ENCODE results near the gene PLCXD1.
A peak's percentile ranks its signal among the peaks of the same experiment; 100 is the strongest.

The PLCXD1 gene

DNA sequence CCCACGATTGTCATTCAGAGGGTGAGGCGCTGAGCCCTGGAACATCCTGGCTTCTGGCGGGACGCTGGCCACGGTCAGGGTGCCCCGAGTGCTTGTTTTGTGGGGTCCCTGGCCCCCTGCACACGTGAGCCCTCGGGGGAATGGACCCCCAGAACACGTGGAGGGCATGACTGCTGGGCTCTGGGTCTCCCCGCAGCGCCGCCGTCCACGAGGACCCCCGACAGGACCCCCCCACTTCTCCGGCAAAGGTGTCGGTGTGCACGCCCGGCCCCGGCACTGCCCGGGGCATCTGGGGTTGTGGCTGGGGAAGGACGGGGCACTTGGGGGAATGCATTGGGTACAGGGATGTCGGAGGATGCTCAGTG, 51.3 kb downstream of the PLCXD1 start:
- Histone ChIP-seq H3K9me3 (ENCODE audit: severe bottlenecking) (no peaks in the 10 kb centered on the region), H3K27me3 (ENCODE audit: insufficient read depth, poor library complexity, severe bottlenecking) (peaks cover 18% of the 10 kb centered on the region), H3K36me3 (ENCODE audit: low read depth) (peaks cover 11% of the 10 kb centered on the region; the same call in 1 of the 2 replicates), H3K27ac (ENCODE audit: poor library complexity, severe bottlenecking) (no peak overlapping the region), H3K4me3 (ENCODE audit: severe bottlenecking) (no peak overlapping the region), H3K4me1 (ENCODE audit: insufficient read depth, poor library complexity, severe bottlenecking) (no peaks in the 10 kb centered on the region)
- peak; percentile 65 for DNase-seq (ENCODE audit: low spot score)
- no peak for ATAC-seq (ENCODE audit: low read depth)
- TF ChIP-seq, protein P1, sequence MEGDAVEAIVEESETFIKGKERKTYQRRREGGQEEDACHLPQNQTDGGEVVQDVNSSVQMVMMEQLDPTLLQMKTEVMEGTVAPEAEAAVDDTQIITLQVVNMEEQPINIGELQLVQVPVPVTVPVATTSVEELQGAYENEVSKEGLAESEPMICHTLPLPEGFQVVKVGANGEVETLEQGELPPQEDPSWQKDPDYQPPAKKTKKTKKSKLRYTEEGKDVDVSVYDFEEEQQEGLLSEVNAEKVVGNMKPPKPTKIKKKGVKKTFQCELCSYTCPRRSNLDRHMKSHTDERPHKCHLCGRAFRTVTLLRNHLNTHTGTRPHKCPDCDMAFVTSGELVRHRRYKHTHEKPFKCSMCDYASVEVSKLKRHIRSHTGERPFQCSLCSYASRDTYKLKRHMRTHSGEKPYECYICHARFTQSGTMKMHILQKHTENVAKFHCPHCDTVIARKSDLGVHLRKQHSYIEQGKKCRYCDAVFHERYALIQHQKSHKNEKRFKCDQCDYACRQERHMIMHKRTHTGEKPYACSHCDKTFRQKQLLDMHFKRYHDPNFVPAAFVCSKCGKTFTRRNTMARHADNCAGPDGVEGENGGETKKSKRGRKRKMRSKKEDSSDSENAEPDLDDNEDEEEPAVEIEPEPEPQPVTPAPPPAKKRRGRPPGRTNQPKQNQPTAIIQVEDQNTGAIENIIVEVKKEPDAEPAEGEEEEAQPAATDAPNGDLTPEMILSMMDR (IDR thresholded peaks at IDR 0.05; ENCODE audit: poor library complexity, severe bottlenecking) = no peak

DNA sequence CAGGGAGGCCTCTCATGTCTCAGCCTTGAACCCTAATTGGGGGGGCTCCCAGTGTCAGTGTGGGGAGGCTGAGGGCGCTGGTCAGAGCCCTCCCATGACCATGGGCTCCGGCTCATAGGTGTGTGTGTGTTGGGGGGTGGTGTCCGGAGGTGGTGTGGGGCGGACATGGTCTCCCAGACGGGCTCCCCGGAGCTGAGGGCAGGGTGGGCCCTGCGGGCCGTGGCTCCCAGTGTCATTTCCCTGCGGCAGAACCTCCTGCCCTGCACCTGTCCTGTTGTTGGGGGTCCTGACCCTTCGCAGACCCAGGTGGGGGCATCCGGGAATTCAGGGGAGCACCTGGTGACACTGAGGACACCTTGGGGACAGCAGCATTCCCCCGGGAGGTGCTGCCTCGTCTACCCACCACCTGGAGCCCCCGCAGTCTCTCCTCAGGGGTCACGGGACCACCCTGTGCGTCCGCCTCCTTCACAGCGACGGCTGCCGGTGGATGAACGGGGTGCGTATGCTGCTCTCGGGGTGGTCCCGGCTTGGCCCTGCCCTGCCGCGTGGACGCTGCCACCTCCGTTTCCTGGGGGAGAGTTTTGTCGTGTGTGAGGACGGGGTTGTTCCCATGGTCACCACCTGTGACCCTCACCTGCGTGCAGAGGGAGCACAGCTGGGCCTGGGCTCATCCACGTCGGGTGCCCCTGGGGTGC, 51.9 kb downstream of the PLCXD1 start:
- ATAC-seq (ENCODE audit: low read depth) (no peak), DNase-seq (ENCODE audit: low spot score) (peak; percentile 72)
- Histone ChIP-seq H3K9me3 (ENCODE audit: severe bottlenecking) (no peaks in the 10 kb centered on the region), H3K27me3 (ENCODE audit: insufficient read depth, poor library complexity, severe bottlenecking) (peaks cover 18% of the 10 kb centered on the region), H3K4me3 (ENCODE audit: severe bottlenecking) (no peak overlapping the region), H3K4me1 (ENCODE audit: insufficient read depth, poor library complexity, severe bottlenecking) (no peaks in the 10 kb centered on the region), H3K27ac (ENCODE audit: poor library complexity, severe bottlenecking) (no peak overlapping the region), H3K36me3 (ENCODE audit: low read depth) (peaks cover 11% of the 10 kb centered on the region; the same call in 1 of the 2 replicates)
- TF ChIP-seq, protein P1 (IDR thresholded peaks at IDR 0.05; ENCODE audit: poor library complexity, severe bottlenecking) = no peak

DNA sequence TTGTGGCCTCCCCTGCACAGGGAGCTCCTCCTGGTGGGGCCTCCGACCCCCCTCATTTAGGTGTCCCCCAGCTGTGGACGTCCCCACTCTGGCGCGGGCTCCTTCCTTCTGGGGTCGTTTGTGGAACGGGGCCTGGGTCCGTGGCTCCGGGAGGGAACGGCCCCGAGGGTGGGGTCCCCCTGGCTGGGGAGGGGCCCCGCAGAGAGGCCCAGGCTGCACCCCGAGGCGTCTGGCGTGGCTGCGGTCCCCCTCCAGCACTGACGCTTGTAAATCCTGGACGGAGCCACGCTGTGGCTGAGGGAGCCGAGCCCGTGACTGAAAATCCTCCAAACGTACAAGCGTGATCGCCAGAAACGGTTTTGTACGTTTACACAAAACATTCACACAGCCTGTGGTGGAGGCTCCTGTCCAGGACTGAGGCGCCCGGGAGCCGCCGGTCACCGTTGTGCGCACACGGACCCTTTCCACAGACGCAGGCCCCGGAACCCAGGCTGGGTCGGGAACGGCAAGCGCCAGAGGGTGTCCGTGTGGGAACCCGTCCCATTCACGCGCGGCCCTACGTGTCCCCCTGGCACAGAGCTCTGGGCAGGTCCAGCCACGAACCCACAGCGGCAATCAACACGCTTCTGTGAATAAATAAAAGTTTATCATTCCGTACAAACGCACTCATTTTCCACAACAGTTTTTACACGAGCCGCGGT, 52.6 kb downstream of the PLCXD1 start:
- H3K36me3 ChIP-seq (ENCODE audit: low read depth) = peaks cover 16% of the 10 kb centered on the region
- peaks cover 18% of the 10 kb centered on the region for H3K27me3 ChIP-seq (ENCODE audit: insufficient read depth, poor library complexity, severe bottlenecking)
- TF ChIP-seq, protein P1 (IDR thresholded peaks at IDR 0.05; ENCODE audit: poor library complexity, severe bottlenecking) = no peak
- DNase-seq (ENCODE audit: low spot score) = peak; percentile 59
- H3K4me3 ChIP-seq (ENCODE audit: severe bottlenecking) = no peak overlapping the region
- H3K9me3 ChIP-seq (ENCODE audit: severe bottlenecking) = no peaks in the 10 kb centered on the region
- H3K27ac ChIP-seq (ENCODE audit: poor library complexity, severe bottlenecking) = no peak overlapping the region
- no peak for ATAC-seq (ENCODE audit: low read depth)
- no peaks in the 10 kb centered on the region for H3K4me1 ChIP-seq (ENCODE audit: insufficient read depth, poor library complexity, severe bottlenecking)

DNA sequence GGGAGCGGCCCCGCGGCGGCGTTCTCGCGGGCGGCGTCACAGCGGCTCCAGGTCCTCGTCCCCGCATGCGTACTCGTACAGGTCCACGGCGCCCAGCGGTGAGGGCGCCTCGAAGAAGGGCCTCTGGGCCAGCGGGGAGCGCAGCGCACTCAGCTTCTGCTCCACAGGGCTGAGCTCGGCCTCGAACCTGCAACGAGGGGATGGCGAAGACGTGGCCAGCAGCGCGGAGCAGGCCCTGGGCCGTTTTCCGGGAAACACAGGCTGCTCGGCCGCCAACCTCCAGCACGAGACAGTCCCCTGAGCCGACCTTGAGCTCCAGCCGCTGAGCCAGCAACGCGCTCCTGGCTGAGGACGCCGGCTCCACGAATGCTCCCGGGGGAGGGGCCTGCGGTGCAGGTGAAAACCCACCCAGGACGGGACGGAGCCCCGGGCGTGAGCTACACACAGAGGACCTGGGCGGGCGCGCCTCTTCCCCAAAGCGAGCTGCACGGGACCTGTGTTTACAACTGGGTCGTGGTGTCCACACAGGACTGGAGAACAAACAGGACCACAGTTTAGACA, 53.2 kb downstream of the PLCXD1 start:
- TF ChIP-seq, protein P1 (IDR thresholded peaks at IDR 0.05; ENCODE audit: poor library complexity, severe bottlenecking) = no peak
- no peak overlapping the region for H3K27ac ChIP-seq (ENCODE audit: poor library complexity, severe bottlenecking)
- ATAC-seq (ENCODE audit: low read depth) (no peak), DNase-seq (ENCODE audit: low spot score) (peak; percentile 79)
- no peaks in the 10 kb centered on the region for H3K4me1 ChIP-seq (ENCODE audit: insufficient read depth, poor library complexity, severe bottlenecking)
- peaks cover 19% of the 10 kb centered on the region for H3K36me3 ChIP-seq (ENCODE audit: low read depth)
- peaks cover 18% of the 10 kb centered on the region for H3K27me3 ChIP-seq (ENCODE audit: insufficient read depth, poor library complexity, severe bottlenecking)
- no peak overlapping the region for H3K4me3 ChIP-seq (ENCODE audit: severe bottlenecking)
- no peaks in the 10 kb centered on the region for H3K9me3 ChIP-seq (ENCODE audit: severe bottlenecking)

Data from RWPE2 (cell line).